GM12873 (cell line): ENCODE measurements around the gene PRKN.

Experiments used
- CTCF ChIP-seq: IDR thresholded peaks from 2 replicates; pipeline ENCODE4 v1.5.1; 2012; ENCODE audit warnings: low read depth, mild to moderate bottlenecking, moderate library complexity, low read length, control low read depth; ENCODE audit not compliant: insufficient read depth; ENCODE audit errors: missing control alignments

The PRKN gene

DNA sequence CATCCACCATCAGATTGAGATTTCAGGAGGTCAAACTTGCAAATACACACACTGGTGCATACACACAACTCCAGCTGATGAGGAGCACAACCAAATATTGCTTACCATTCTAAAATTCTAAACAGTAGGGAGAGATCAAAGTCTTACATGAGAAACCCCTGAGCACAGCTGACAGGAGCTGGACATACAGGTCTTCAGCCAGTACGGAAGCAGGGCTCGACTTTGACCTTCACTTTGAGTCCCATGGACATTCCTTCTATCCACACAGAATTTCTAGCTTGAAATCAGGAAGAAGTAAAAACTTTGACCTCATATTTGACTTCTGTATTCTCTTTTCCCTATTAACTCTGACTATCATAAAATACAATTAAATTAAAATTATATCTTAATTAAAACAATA lies 90.2 kb downstream of the PRKN start:
- TF ChIP-seq CTCF, result no peak

- no peak for TF ChIP-seq CTCF
These were observed 91.4 kb downstream of the PRKN start for GRCh38 chr6:162636167-162636566.

DNA sequence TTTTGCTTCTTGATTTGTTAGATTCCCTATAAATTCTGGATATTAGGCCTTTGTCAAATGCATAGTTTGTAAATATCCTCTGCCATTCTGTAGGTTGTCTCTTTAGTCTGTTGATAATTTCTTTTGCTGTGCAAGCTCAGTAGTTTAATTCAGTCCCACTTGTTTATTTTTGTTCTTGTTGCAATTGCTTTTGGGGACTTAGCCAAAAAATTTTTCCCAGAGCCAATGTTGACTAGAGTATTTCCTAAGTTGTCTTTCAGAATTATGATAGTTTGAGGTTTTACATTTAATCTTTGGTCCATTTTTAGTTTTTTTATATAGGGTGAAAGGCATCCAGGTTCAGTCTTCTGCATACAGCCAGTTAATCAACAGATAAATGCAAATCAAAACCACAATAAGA lies 96.0 kb downstream of the PRKN start:
- no peak for TF ChIP-seq CTCF

DNA sequence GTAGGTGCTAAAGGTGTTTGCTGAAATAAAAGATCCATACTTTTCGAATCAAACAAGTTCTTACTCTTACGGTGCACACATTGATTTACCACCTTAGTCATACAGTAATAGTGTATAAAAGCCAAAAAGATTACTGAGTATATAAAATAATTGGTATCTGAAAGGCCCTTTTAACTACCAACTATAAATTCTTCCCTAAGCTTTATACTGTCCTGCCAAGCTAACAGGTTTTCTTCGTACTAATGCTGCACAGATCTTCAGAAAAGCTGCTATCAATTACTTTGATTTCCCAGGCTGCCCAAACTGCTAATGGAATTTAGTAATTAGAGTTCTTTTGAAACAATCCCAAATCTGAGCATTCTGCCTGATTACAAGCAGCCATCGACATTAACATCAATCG lies 97.5 kb downstream of the PRKN start:
- no peak for TF ChIP-seq CTCF

DNA sequence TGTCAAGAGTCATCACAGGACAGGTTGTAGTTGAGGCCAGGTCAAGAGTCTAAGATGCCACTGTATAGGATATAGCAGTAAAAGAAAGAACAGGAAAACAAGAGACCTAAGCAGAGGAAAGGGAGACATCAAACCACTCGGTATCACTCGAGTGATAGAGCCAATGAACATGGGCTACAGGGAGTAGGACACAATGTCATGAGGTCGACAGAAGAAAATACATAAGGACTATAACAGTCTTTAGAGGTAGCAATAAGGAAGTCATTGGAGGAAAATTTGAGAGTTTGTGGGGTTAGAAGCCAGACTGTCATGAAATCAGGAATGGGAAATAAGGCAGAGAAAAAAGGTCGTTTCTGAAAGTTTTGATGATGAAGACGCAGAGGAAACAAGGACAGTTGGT lies 99.7 kb downstream of the PRKN start:
- no peak for TF ChIP-seq CTCF

DNA sequence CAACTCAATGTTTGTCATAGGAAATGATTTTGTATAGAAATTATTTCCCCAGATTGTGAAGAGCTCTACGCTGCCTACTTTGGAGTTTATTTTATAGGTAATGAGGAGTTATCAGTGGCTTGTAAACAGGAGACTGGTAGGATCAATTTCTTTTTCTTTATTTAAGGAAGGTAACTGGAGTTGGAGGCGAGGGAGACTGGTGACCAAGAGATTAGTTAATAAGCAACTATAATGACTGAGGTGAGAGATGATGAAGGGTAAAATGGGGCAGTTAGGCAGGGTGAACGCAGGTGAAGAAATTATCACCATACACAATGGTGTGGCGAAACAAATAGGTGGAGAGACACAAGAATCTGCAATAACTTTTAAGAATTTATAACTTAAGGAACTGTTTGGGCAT lies 100.2 kb downstream of the PRKN start:
- TF ChIP-seq CTCF, result no peak

- TF ChIP-seq CTCF, result no peak
These were observed 100.7 kb downstream of the PRKN start for GRCh38 chr6:162626869-162627268.

- TF ChIP-seq CTCF, result no peak
These were observed 101.6 kb downstream of the PRKN start for GRCh38 chr6:162625846-162626540.
